ENCODE results near the gene KCTD16. TPM values are rescaled to one million over a fixed set of nuclear protein-coding genes. Genes with fewer than 3 reads are reported as not detected.

KCTD16 gene
- total RNA-seq, 2 donors from 2014 or later: 0.02 to 0.03 TPM

- DNase-seq: no peak
- H3K36me3 ChIP-seq: no peaks in the 10 kb centered on the region
- H3K4me3 ChIP-seq: no peak overlapping the region
- TF ChIP-seq CTCF (IDR thresholded peaks at IDR 0.05): no peak
- intact Hi-C loops (cut with DNase I): no loop called here
- no peak overlapping the region for H3K27ac ChIP-seq
- no peaks in the 10 kb centered on the region for H3K9me3 ChIP-seq
- no peak overlapping the region for H3K9ac ChIP-seq (ENCODE audit: low read depth in 2 of 2, low read length in 2 of 2)
- no peaks in the 10 kb centered on the region for H3K27me3 ChIP-seq
- H3K4me1 ChIP-seq: no peaks in the 10 kb centered on the region
Measured at GRCh38 chr5:144336191-144336961, 165.7 kb downstream of the KCTD16 start.

GRCh38 chr5:144352330-144352729, 181.7 kb downstream of the KCTD16 start:
- no peak for DNase-seq
- H3K36me3 ChIP-seq: no peaks in the 10 kb centered on the region
- intact Hi-C loops (cut with DNase I): no loop called here
- H3K4me3 ChIP-seq: no peak overlapping the region
- H3K27ac ChIP-seq: no peak overlapping the region
- no peak for TF ChIP-seq CTCF (IDR thresholded peaks at IDR 0.05)
- H3K9me3 ChIP-seq: no peaks in the 10 kb centered on the region
- no peaks in the 10 kb centered on the region for H3K4me1 ChIP-seq
- no peak overlapping the region for H3K9ac ChIP-seq (ENCODE audit: low read depth in 2 of 2, low read length in 2 of 2)
- no peaks in the 10 kb centered on the region for H3K27me3 ChIP-seq

GRCh38 chr5:144352732-144353317, 182.2 kb downstream of the KCTD16 start:
- intact Hi-C loops (cut with DNase I): no loop called here
- Histone ChIP-seq H3K27me3 (no peaks in the 10 kb centered on the region), H3K4me1 (no peaks in the 10 kb centered on the region), H3K4me3 (no peak overlapping the region), H3K9ac (ENCODE audit: low read depth in 2 of 2, low read length in 2 of 2) (no peak overlapping the region), H3K9me3 (no peaks in the 10 kb centered on the region), H3K27ac (no peak overlapping the region), H3K36me3 (no peaks in the 10 kb centered on the region)
- TF ChIP-seq CTCF (IDR thresholded peaks at IDR 0.05): no peak
- DNase-seq: no peak

- Histone ChIP-seq H3K9me3 (no peaks in the 10 kb centered on the region), H3K27ac (no peak overlapping the region), H3K4me1 (no peaks in the 10 kb centered on the region), H3K36me3 (no peaks in the 10 kb centered on the region), H3K9ac (ENCODE audit: low read depth in 2 of 2, low read length in 2 of 2) (no peak overlapping the region), H3K4me3 (no peak overlapping the region), H3K27me3 (no peaks in the 10 kb centered on the region)
- no peak for DNase-seq
- no peak for TF ChIP-seq CTCF (IDR thresholded peaks at IDR 0.05)
- intact Hi-C loops (cut with DNase I): no loop called here
Measured at GRCh38 chr5:144356489-144356888, 185.8 kb downstream of the KCTD16 start.

GRCh38 chr5:144361406-144361805, 190.7 kb downstream of the KCTD16 start:
- no peak for DNase-seq
- no peak overlapping the region for H3K27ac ChIP-seq
- H3K4me1 ChIP-seq: no peaks in the 10 kb centered on the region
- no peaks in the 10 kb centered on the region for H3K36me3 ChIP-seq
- no peak overlapping the region for H3K9ac ChIP-seq (ENCODE audit: low read depth in 2 of 2, low read length in 2 of 2)
- TF ChIP-seq CTCF (IDR thresholded peaks at IDR 0.05): no peak
- H3K9me3 ChIP-seq: no peaks in the 10 kb centered on the region
- H3K4me3 ChIP-seq: no peak overlapping the region
- no peaks in the 10 kb centered on the region for H3K27me3 ChIP-seq
- intact Hi-C loops (cut with DNase I): no loop called here
